Amniotic epithelial cell (primary cell): ENCODE results near the gene ACTN3.

Experiments
- DNase-seq: peaks from one replicate; pipeline ENCODE4 v3.0.0-alpha.2; 2010; ENCODE audit warnings: low read depth

ACTN3 gene

DNA sequence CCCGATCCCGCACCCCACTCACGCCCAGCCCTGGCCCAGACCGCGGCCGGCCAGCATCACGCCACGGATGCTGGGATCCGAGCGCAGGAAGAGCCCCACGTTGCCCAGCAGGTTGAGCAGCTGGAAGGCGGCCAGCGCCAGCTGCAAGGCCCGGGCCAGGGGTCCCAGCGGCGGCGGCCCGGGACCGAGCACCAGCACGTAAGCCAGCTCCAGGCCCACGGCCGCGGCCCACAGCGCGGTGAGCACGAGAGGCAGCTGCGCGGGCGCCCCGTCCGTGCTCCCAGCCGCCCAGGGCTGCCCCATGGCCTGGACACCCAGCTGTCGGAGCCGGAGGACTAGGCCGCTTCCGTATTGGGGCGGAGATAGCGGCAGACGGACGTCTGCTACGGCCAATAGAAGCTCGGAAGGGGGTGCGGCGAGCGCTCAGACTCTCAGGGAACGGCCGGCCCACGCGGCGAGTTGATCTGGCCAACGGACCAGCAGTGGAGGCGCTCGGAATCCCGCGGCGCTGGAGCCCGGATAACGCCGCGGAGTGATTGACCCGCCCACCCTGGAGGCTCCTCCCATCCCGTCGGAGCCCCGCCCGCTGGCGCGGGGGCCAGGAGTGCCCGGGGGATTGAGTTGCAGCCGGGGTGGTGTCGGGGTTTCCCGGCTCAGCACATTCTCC, 869 bp upstream of the ACTN3 start, which contains the start of gene ZDHHC24:
Gene ZDHHC24, minus strand, starts transcription at position 348 of the 667 bp plus-strand sequence. Its CDS starts 45 bp downstream, at position 303.
- DNase-seq: peak; percentile 95

DNA sequence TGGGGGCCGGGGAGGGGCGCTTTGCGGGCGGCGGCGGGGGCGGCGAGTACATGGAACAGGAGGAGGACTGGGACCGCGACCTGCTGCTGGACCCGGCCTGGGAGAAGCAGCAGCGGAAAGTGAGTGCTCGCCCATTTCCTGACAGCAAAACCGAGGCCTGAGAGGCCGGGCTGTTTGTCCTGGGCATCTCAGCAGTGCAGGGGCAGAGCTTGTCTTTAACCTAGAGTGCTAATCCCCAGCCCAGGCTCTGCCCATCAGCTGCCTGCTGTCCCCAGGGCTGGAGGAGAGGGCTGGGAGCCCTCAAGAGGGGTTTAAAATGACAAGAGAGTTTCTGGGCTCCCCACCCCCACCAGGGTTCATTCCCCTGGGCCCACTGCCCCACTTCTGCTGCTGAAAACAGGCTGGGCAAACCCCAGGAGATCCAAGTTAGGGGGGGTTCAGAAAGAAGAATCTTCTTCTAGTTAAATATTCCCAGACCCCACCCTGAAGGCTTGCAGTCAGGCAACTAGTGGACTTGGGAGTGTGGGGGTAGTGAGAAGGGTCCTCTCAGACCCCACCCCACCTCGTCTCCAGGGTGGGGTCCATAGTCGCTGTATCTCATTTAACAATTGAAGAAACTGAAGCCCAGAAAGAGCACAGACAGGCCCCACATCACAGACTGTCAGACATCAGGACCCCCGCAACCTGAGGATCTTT, 411 bp downstream of the ACTN3 start:
- no peak for DNase-seq

DNA sequence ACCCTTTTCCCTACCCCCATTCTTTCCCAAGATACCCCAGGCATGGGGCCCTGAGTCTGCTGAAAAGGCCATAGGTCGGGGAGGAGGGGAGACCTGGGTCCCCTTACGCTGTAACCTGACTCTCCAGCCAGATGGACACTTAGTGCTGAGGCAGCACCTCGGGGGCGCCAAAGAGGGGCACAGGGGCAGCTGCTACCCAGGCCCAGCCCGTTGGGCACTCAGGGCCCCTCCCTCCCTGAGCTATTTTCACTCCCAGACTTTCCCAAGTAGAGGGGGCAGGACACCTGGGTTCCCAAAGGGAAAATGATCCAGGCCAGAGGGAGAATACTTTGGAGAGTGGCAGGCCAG, 933 bp downstream of the ACTN3 start:
- DNase-seq: no peak

DNA sequence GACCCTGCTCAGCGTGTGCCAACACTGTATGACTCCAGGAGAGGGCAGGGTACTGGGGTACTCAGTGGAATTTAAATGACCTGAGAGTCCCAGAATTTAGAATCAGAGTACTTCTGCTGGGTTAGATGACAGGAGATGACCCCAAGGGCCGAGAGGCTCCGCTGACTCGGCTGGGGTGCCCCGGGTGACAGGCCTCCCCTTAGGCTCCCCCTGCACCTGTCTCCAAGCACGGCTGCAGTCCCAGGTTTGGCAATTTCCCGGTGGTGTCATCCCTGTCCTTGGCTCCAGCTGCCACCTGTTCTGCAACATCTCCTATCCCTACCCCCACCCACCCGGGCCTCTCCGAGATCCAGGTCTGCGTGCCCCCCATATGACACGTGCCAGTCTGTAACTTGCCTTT, 1.3 kb downstream of the ACTN3 start:
- DNase-seq: no peak

DNA sequence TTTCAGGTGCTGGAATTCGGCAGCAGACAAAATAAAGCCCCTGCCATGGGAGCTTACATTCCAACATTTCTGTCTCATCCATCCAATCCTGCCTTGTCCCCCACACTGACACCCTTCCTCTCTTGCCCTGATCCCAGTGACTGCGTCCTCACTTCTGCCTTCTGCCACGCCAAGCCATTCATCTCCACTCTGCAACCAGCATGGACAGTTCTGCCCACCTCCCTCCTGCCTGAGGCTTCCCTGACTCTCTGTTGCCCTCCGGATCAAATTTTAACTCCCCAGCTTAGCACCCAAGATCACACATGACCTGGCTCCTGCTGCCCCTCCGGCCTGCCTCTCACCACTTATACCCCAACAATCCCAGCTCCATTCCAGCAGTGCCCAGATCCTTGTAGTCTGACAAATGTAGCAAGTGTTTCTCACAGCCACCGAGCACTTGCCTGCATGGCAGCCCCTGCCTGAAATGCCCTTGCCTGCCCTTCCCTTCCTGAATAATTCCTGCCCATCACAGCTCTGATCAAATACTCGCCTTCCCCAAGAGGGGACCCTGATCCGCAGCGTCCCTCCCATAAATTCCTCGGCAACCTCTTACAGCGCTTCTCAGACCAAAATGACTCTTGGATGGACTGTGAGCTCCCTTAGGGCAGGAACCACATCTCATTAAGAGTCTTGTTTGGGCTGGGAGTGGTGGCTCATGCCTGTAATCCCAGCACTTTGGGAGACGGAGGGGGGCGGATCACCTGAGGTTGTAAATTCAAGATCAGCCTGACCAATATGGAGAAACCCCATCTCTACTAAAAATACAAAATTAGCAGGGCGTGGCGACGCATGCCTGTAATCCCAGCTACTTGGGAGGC, 2.3 kb downstream of the ACTN3 start:
- DNase-seq: no peak

DNA sequence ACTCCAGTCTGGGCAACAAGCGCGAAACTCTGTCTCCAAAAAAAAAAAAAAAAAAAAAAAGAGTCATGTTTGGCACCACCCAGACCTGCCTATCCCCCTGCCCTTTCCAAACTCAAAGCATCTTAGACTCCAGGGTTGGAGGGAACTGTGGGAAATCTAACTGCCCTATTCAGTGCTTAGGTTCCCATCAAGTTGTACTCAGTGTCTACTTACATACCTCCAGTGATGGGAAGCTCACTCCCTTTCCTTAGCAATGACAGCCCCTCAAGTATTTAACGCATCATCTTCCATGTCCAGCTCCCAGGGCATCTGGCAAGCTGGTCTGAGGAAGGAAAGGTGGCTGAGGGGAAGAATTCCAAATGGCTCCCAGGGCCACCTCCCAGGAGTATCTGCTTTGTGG, 3.0 kb downstream of the ACTN3 start:
- DNase-seq: no peak

DNA sequence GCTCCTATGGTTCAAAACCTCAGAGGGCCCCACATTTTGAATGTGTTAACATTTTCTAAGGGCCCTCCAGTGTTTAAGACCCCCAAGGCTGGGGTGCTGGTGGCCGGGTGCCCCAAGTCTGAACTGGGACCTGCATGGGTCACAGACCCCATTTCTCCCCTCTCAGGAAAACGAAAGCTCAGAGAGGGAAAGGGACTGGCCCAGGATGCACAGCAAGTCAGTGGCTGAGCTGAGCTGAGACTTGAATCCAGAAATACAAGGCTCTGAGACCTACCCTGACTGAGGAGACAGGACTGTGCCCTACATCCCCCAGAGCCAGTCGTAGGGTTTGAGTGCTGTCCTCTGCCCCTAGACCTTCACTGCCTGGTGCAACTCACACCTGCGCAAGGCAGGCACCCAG, 4.2 kb downstream of the ACTN3 start:
- no peak for DNase-seq

DNA sequence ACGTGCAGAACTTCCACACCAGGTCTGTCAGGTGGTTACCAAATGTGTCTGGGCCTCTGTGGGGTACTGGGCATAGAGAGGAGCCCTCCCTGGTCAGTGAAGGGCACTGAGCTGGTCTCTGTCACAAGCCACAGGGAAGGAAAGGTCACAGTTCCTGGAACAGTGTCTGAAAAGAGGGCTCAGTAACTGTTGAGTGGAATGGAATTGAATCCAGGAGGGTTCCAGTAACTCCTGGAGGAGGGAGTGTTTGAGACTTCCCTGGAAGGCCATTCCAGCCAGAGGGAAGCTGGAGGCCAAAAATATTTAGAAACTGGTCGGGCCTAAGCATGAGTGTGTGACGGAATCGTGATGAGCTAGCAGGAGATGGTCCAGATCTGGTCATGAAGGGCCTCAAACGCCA, 7.9 kb downstream of the ACTN3 start:
- no peak for DNase-seq

DNA sequence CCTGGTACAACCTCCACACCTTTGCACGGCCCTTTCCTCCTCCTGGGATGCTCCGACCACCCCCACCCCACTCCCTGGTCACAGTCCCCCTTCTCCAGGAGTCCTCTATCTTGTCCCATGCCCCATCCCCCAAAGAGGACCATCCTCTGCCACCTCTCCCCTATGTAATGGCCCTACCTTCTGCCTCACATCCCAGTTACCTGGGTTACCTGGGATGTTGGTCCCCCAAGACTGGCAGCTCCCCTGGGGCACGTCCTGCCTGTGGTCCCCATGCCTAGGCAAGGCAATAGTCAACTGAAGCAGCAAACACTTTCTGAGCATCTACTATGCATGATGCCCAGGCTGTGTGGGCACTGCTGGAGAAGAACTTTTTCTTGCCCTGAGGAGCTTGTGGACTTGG, 8.7 kb downstream of the ACTN3 start:
- no peak for DNase-seq

DNA sequence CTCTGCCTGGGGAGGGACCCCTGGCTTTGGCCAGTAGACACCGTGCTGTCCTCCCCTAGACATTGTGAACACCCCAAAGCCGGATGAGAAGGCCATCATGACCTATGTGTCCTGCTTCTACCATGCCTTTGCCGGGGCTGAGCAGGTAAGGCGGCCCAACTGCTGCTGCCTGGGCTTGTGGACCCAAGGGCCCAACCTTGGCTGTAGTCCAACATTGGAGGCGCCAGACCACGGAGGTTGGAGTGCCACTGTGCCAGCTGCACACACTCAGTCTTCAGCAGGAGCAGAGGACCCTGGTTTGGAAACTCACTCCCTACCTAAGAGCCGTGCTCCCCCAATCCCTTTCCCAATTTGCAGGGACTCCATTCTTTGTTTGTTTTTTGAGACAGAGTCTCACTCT, 9.4 kb downstream of the ACTN3 start:
- no peak for DNase-seq

DNA sequence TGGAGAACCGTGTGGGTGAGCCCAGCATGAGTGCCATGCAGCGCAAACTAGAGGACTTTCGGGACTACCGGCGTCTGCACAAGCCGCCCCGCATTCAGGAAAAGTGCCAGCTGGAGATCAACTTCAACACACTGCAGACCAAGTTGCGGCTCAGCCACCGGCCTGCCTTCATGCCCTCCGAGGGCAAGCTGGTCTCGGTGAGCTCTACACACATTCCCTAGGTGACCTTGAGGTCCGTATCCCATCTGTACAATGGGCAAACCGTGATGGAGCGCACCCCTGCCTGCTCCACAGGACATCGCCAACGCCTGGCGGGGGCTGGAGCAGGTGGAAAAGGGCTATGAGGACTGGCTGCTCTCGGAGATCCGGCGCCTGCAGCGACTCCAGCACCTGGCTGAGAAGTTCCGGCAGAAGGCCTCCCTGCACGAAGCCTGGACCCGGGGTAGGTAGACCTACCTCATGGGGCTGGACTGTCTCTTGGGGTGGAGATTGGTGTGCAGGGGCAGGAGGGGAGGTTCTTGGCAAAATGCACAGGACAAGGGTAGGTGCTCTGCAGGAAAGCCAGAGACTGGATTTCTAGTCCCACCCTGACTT, 11.1 kb downstream of the ACTN3 start:
- DNase-seq: no peak

DNA sequence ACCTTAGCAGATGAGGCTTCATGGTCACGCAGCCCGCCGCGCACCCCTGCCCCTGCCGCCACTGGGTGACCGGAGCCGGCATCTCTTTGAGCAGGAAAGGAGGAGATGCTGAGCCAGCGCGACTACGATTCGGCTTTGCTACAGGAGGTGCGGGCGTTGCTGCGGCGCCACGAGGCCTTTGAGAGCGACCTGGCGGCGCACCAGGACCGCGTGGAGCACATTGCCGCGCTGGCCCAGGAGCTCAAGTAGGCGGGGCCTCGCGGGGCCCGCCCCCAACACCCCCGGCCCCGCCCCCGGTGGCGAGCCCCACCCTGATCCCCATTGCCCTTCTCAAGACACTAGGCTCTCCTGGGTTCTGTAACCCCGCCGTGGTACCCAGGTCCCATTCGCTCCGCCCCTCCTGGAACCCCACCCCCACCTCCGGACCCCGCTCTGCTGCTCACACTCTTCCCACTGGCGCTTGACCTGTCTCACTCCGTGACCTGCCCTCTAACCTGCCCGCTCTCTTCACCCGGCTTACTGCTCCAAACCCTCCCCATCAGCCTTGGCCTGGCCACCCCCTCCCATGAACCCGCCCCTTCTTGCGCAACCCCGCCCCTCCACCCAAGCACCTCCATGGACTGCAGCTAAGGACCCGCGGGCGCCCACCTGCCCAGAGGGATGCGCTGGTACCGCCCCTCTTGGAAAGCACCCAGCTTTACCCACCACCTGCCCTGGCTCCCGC, 12.6 kb downstream of the ACTN3 start:
- DNase-seq: no peak

DNA sequence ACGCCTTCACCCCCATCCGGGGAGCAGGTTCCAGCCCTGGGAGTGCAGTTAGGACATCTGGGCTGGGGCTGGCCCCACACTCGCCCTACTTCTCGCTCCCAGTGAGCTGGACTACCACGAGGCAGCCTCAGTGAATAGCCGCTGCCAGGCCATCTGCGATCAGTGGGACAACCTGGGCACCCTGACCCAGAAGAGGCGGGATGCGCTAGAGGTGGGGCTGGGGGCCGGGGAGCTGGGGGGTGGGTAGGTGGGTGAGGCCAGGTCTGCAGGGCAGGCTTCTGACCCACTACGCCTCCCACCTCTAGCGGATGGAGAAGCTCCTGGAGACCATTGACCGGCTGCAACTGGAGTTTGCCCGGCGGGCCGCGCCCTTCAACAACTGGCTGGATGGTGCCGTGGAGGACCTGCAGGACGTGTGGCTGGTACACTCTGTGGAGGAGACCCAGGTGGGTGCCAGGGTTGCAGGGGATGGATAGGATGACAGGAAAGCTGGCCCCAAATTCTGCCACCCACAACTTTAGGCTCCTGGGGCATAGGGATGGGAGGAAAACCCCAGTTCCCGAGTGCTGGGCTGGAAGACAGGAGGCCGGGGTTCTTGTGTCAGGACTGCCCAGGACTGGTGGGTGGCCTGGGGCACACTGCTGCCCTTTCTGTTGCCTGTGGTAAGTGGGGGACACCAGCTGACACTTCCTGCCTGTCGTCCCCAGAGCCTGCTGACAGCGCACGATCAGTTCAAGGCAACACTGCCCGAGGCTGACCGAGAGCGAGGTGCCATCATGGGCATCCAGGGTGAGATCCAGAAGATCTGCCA, 13.4 kb downstream of the ACTN3 start:
- no peak for DNase-seq

DNA sequence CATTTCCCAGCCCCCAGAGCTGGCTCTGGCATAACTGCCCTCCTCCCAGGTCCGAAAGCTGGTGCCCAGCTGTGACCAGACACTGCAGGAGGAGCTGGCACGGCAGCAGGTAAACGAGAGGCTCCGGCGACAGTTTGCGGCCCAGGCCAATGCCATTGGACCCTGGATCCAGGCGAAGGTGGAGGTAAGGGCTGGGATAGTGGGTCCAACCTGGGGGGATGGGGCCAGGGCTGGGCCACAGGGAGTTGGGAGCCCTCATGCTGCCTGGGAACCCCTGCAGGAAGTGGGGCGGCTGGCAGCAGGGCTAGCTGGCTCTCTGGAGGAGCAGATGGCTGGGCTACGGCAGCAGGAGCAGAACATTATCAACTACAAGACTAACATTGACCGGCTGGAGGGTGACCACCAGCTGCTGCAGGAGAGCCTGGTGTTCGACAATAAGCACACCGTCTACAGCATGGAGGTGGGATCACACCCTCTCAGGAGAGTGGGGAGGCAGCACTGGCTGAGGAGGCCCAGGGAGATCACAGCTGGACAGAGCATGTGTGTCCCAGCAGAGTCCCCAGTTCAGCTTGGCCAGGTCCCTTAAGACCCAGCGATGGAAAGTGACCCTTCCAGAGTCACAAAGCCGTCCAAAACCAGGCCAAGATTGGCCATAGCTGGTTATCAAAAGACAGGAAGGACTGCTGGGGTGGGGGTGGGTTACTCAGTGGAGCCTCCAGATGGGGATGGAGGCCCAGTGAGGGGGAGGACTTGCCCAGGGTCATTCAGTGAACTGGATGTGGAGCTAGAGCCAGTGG, 14.7 kb downstream of the ACTN3 start:
- DNase-seq: no peak

DNA sequence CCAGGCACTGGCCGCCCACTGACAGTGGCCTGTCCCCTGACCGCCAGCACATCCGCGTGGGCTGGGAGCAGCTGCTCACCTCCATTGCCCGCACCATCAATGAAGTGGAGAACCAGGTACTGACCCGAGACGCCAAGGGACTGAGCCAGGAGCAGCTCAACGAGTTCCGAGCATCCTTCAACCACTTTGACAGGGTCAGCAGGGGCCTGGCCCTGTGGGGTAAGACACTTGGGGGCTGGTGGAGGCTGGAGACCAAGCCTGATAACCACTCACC, 15.2 kb downstream of the ACTN3 start:
- no peak for DNase-seq

DNA sequence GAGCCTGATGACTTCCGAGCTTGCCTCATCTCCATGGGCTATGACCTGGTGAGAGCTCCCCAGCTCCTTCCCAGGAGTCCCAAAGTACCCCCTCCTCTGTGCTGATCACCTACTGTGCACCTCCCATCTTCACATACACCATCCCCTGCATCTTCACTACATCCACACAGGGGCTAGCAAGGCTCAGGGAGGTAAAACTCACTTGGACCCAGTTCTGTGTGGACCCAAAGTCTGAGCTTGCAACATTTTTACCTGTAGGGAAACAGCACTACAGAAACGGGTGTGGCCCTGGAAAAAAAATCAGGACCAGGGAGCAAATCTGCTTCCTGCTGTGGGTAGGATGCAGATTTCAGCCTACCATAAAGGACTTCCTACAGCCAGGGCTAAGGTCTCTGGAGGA, 15.6 kb downstream of the ACTN3 start:
- DNase-seq: no peak

DNA sequence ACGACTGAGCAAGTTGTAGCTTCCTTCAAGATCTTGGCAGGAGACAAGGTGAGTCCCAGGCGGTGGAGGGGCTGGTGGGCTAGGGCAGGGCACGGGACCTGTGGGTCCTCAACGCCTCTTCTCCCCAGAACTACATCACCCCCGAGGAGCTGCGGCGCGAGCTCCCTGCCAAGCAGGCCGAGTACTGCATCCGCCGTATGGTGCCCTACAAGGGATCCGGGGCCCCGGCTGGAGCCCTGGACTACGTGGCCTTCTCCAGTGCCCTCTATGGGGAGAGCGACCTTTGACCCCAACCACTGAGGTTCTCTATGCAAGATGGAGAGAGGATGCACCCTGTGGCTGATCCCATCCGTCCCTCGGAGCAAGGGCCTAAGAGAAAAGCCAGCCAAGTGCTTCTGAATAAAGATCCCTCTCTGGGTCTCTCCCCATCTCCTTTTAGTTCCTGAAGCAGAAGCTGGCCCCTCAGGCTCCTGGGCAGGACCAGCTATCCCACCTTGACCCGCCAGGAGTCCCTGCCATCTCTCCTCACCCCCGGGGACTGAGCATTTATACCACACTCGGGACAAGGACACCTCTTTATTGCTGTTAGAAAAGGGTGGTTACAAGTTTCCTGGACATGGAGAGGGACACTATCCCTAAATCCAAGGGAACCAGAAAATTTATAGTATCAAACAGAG, 16.3 kb downstream of the ACTN3 start:
- no peak for DNase-seq

DNA sequence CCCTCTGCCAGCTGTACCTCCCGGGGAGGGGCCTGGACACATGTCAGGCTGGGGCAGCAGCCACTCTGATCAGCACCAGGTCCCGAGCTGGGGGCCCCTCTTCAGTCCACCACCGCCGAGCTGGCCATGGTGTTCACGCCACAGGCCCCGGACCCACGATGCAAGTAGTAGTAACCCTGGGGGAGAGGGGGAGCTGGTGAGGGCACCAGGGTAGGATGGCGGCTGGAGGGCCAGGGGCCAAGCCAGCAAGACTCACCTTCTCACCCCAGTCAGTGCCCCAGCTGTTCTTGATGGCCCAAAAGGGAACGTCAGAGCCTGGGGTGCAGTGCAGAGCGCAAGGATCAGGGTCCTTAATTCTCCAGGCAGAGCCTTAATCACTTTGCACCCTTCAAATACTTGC, 17.1 kb downstream of the ACTN3 start:
- no peak for DNase-seq

DNA sequence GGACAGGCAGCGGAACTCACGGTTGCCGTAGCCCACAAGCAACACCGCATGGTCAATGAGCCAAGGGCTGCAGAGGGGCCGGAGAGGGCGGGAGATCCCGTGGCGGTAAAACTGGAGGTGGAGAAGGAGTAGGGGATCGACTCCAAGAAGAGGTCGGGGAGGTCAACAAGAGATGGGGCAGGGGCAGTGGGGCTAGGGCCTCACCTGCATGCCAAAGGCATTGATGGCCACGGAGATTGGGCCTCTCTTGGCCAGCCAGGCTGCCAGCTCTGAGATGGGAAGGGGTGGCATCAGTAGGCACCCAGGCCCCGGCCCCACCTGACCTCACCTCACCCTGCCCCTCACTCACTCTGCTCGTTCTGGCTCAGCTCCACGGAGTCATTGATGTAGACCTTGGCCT, 17.8 kb downstream of the ACTN3 start:
- DNase-seq: no peak

DNA sequence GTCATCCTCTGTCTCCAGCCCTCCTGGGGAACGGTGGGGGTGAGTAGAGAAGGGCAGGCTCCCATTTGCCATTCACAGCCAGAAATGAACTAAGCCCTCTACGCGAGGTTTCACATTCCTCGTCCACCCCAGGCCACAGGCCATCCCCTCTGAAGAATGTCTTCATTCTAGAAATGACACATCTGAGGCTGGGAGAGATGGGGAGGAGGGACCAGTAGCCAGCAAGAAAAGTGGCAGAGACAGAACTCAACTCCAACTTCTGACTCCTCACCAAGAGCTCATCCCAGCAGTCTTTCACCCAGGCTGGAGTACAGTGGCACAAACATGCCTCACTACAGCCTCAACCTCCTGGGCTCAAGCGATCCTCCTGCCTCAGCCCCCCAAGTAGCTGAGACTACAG, 18.3 kb downstream of the ACTN3 start:
- DNase-seq: no peak
